Lung microvascular endothelial cell (primary cell): Measurements from ENCODE around the gene SPAG6. TPM values are rescaled to one million over a fixed set of nuclear protein-coding genes. Genes with fewer than 3 reads are reported as not detected.
"Not testable (repeated sequence)": the region's sequence is repeated elsewhere in the genome, so short reads cannot be mapped to it uniquely, and the experiment has no call there.

ENCODE experiments used
- DNase-seq, 2 donors: peaks; one replicate each; pipeline versions ENCODE4 v3.0.0 to v3.0.0-alpha.2; 2010; ENCODE audit warnings: low read depth in 2 of 2
- total RNA-seq: library from RNA; depleted of rRNA; stranded (reverse); fragments of >200 nt; gene quantifications from 2 replicates; pipeline ENCODE4 v1.2.1, GENCODE V29; 2014

Gene SPAG6
- total RNA-seq: not detected in 2 replicates

- DNase-seq: no peak
Observed at GRCh38 chr10:22345301-22346095, at the start of gene SPAG6. Gene SPAG6, plus strand, starts transcription at chr10:22345496. Its CDS starts 116 bp downstream, at chr10:22345612.

- no peak for DNase-seq
Observed at GRCh38 chr10:22301193-22301592, 44.1 kb upstream of the SPAG6 start.

- no peak for DNase-seq
Observed at GRCh38 chr10:22303461-22303860, 41.8 kb upstream of the SPAG6 start.

- DNase-seq: no peak
Observed at GRCh38 chr10:22305721-22306120, 39.6 kb upstream of the SPAG6 start.

- DNase-seq: peak in 1 of 2 donors; percentile 55
Observed at GRCh38 chr10:22308390-22308789, 36.9 kb upstream of the SPAG6 start.

- DNase-seq: no peak
Observed at GRCh38 chr10:22309180-22310000, 35.9 kb upstream of the SPAG6 start.

GRCh38 chr10:22310012-22310411 is 35.3 kb upstream of the SPAG6 start:
- DNase-seq: not testable (repeated sequence)

GRCh38 chr10:22310928-22311327 is 34.4 kb upstream of the SPAG6 start:
- DNase-seq: no peak

- no peak for DNase-seq
Observed at GRCh38 chr10:22314852-22315251, 30.4 kb upstream of the SPAG6 start.

- DNase-seq: peak in 1 of 2 donors; percentile 43
Observed at GRCh38 chr10:22315455-22316285, 29.6 kb upstream of the SPAG6 start.

GRCh38 chr10:22316286-22317075 is 28.8 kb upstream of the SPAG6 start, which contains the start of gene COMMD3:
Gene COMMD3, plus strand, starts transcription at chr10:22316388. Its CDS starts 30 bp downstream, at chr10:22316418.
- DNase-seq: peak; percentile 90 to 91

GRCh38 chr10:22317076-22317370 is 28.3 kb upstream of the SPAG6 start:
- no peak for DNase-seq

GRCh38 chr10:22317771-22318565 is 27.3 kb upstream of the SPAG6 start:
- no peak for DNase-seq

GRCh38 chr10:22318772-22319171 is 26.5 kb upstream of the SPAG6 start:
- DNase-seq: no peak

GRCh38 chr10:22319547-22319979 is 25.7 kb upstream of the SPAG6 start:
- DNase-seq: no peak

- no peak for DNase-seq
Observed at GRCh38 chr10:22319980-22320558, 25.2 kb upstream of the SPAG6 start.

GRCh38 chr10:22320591-22321155 is 24.6 kb upstream of the SPAG6 start, which contains the start of gene BMI1:
Gene BMI1, plus strand, starts transcription at chr10:22321099. Its CDS starts 5,351 bp downstream, at chr10:22326450.
- DNase-seq: peak; percentile 73 to 75

- DNase-seq: peak; percentile 71 to 77
Observed at GRCh38 chr10:22321156-22321923, 24.0 kb upstream of the SPAG6 start.
